ENCODE measurements around the gene ARMH1. TPM values are rescaled to one million over a fixed set of nuclear protein-coding genes. Genes with fewer than 3 reads are reported as not detected.

ARMH1 gene
- total and polyA plus RNA-seq, 2 experiments from 2014 or later: 1.4 to 1.6 TPM

DNA sequence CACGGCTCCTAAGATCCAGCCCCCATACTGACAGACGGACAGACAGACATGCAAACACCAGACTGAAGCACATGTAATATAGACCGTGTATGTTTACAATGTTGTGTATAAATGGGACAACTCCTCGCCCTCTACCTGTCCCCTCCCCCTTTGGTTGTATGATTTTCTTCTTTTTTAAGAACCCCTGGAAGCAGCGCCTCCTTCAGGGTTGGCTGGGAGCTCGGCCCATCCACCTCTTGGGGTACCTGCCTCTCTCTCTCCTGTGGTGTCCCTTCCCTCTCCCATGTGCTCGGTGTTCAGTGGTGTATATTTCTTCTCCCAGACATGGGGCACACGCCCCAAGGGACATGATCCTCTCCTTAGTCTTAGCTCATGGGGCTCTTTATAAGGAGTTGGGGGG, 23.4 kb upstream of the ARMH1 start:
- TF ChIP-seq EZH2phosphoT487 (IDR thresholded peaks at IDR 0.05; ENCODE audit: insufficient read depth, low read depth) (no peak), EZH2 (IDR thresholded peaks at IDR 0.05; ENCODE audit: insufficient read depth, poor library complexity, severe bottlenecking) (no peak)
- no peak overlapping the region for H3K4me2 ChIP-seq (ENCODE audit: unreplicated experiment)
- no peaks in the 10 kb centered on the region for H3K9me2 ChIP-seq (ENCODE audit: insufficient read depth)
- H3K9ac ChIP-seq: no peak overlapping the region
- no peaks in the 10 kb centered on the region for H3K36me3 ChIP-seq (ENCODE audit: low read depth)
- H4K20me1 ChIP-seq (ENCODE audit: insufficient read depth): no peaks in the 10 kb centered on the region
- in situ Hi-C loops (cut with MboI): loop anchor here (5.0 kb wide), 1 partner anchor 44 kb away; no protein-coding TSS in a partner anchor
- no peaks in the 10 kb centered on the region for H3K27me3 ChIP-seq (replicated peaks; ENCODE audit: insufficient read depth)
- peaks cover 2% of the 10 kb centered on the region for H3K4me1 ChIP-seq (ENCODE audit: insufficient read depth)
- no peak for DNase-seq
- H3F3A ChIP-seq (ENCODE audit: insufficient read depth): peaks cover 7% of the 10 kb centered on the region
- H3K4me3 ChIP-seq: no peak overlapping the region
- H2AFZ ChIP-seq: no peak overlapping the region
- no peak overlapping the region for H3K27ac ChIP-seq
- H3K9me3 ChIP-seq (ENCODE audit: low read depth): no peaks in the 10 kb centered on the region
- 87 to 91% methylated on average over 8 of the region's 8 CpGs for WGBS, 2 experiments (ENCODE audit: low coverage in 1 of 2, low lambda C conversion rate in 2 of 2, missing lambda C conversion rate in 2 of 2)
- no peaks in the 10 kb centered on the region for H3K79me2 ChIP-seq (ENCODE audit: insufficient read depth)

- Histone ChIP-seq H2AFZ (no peak overlapping the region), H3K9me2 (ENCODE audit: insufficient read depth) (no peaks in the 10 kb centered on the region), H3K9ac (no peak overlapping the region), H3K4me2 (ENCODE audit: unreplicated experiment) (no peak overlapping the region), H3K4me3 (no peak overlapping the region), H3K4me1 (ENCODE audit: insufficient read depth) (no peaks in the 10 kb centered on the region), H3K79me2 (ENCODE audit: insufficient read depth) (no peaks in the 10 kb centered on the region), H3K36me3 (ENCODE audit: low read depth) (no peaks in the 10 kb centered on the region), H3F3A (ENCODE audit: insufficient read depth) (peaks cover 7% of the 10 kb centered on the region), H3K27me3 (replicated peaks; ENCODE audit: insufficient read depth) (no peaks in the 10 kb centered on the region), H3K9me3 (ENCODE audit: low read depth) (no peaks in the 10 kb centered on the region), H4K20me1 (ENCODE audit: insufficient read depth) (no peaks in the 10 kb centered on the region), H3K27ac (no peak overlapping the region)
- WGBS, 2 experiments (ENCODE audit: low coverage in 1 of 2, low lambda C conversion rate in 2 of 2, missing lambda C conversion rate in 2 of 2): 43% methylated on average over 7 of the region's 7 CpGs
- DNase-seq: peak; percentile 70
- in situ Hi-C loops (cut with MboI): loop anchor here (5.0 kb wide), 1 partner anchor 45 kb away; no protein-coding TSS in a partner anchor
- no peak for TF ChIP-seq EZH2 (IDR thresholded peaks at IDR 0.05; ENCODE audit: insufficient read depth, poor library complexity, severe bottlenecking)
- no peak for TF ChIP-seq EZH2phosphoT487 (IDR thresholded peaks at IDR 0.05; ENCODE audit: insufficient read depth, low read depth)
Measured at GRCh38 chr1:44652445-44653106, 21.9 kb upstream of the ARMH1 start.

- no peaks in the 10 kb centered on the region for H3K9me3 ChIP-seq (ENCODE audit: low read depth)
- in situ Hi-C loops (cut with MboI): loop anchor here (5.0 kb wide), 1 partner anchor 46 kb away; no protein-coding TSS in a partner anchor
- no peak for DNase-seq
Measured at GRCh38 chr1:44653107-44653964, 21.2 kb upstream of the ARMH1 start.

DNA sequence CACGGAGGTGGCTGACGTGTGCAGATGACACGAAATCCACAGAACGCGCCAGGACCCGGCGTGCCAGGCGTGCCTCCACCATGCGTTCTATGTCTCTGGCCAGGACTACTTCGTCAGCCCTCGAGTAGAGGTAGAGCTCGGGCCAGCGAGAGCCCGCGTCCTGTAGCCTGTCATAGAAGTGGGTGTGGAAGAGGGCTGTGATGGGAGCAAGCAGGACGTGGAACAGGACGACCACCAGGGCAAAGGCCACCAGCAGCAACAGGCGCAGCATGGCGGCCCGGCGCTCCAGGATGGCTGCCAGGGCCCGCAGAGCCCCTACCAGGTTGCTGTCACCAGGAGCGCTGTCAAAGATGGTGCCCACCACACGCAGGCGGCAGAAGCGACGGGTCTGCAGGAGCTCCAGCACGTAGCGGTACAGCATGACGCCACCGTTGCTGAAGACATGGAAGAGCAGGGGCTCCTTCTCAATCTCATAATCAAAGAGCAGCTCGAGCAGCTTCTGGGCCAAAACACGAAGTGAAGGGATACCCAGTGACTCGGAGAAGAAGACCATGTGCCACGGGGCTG, 19.8 kb upstream of the ARMH1 start:
- no peaks in the 10 kb centered on the region for H3K9me2 ChIP-seq (ENCODE audit: insufficient read depth)
- WGBS, 2 experiments (ENCODE audit: low coverage in 1 of 2, low lambda C conversion rate in 2 of 2, missing lambda C conversion rate in 2 of 2): 93 to 95% methylated on average over 34 to 35 of the region's 35 CpGs
- H4K20me1 ChIP-seq (ENCODE audit: insufficient read depth): no peaks in the 10 kb centered on the region
- in situ Hi-C loops (cut with MboI): loop anchor here (5.0 kb wide), 1 partner anchor 47 kb away; no protein-coding TSS in a partner anchor
- no peak for DNase-seq
- H3K4me2 ChIP-seq (ENCODE audit: unreplicated experiment): no peak overlapping the region
- no peak overlapping the region for H3K4me3 ChIP-seq
- no peak overlapping the region for H3K9ac ChIP-seq
- H3K9me3 ChIP-seq (ENCODE audit: low read depth): no peaks in the 10 kb centered on the region
- H3K36me3 ChIP-seq (ENCODE audit: low read depth): no peaks in the 10 kb centered on the region
- no peak for TF ChIP-seq EZH2 (IDR thresholded peaks at IDR 0.05; ENCODE audit: insufficient read depth, poor library complexity, severe bottlenecking)
- H3K79me2 ChIP-seq (ENCODE audit: insufficient read depth): no peaks in the 10 kb centered on the region
- H3F3A ChIP-seq (ENCODE audit: insufficient read depth): peaks cover 7% of the 10 kb centered on the region
- H3K27me3 ChIP-seq (replicated peaks; ENCODE audit: insufficient read depth): no peaks in the 10 kb centered on the region
- H3K27ac ChIP-seq: no peak overlapping the region
- no peak overlapping the region for H2AFZ ChIP-seq
- no peaks in the 10 kb centered on the region for H3K4me1 ChIP-seq (ENCODE audit: insufficient read depth)

More at GRCh38 chr1:44653107-44653964, 21.2 kb upstream of the ARMH1 start:
- Histone ChIP-seq H3K9ac (no peak overlapping the region), H3K4me2 (ENCODE audit: unreplicated experiment) (no peak overlapping the region), H3K27ac (no peak overlapping the region), H3K9me2 (ENCODE audit: insufficient read depth) (no peaks in the 10 kb centered on the region), H3K4me3 (no peak overlapping the region), H3K27me3 (replicated peaks; ENCODE audit: insufficient read depth) (no peaks in the 10 kb centered on the region), H4K20me1 (ENCODE audit: insufficient read depth) (no peaks in the 10 kb centered on the region), H3K4me1 (ENCODE audit: insufficient read depth) (no peaks in the 10 kb centered on the region), H2AFZ (no peak overlapping the region), H3F3A (ENCODE audit: insufficient read depth) (peaks cover 7% of the 10 kb centered on the region), H3K79me2 (ENCODE audit: insufficient read depth) (no peaks in the 10 kb centered on the region), H3K36me3 (ENCODE audit: low read depth) (no peaks in the 10 kb centered on the region)
- TF ChIP-seq EZH2 (IDR thresholded peaks at IDR 0.05; ENCODE audit: insufficient read depth, poor library complexity, severe bottlenecking): no peak
- TF ChIP-seq EZH2phosphoT487 (IDR thresholded peaks at IDR 0.05; ENCODE audit: insufficient read depth, low read depth): no peak
- 56 to 58% methylated on average over 11 of the region's 11 CpGs for WGBS, 2 experiments (ENCODE audit: low coverage in 1 of 2, low lambda C conversion rate in 2 of 2, missing lambda C conversion rate in 2 of 2)
